CD4-positive, alpha-beta T cell (primary cell): ENCODE measurements around the gene CEPT1. TPM values are rescaled to one million over a fixed set of nuclear protein-coding genes. Genes with fewer than 3 reads are reported as not detected.
A peak's percentile ranks its signal among the peaks of the same experiment; 100 is the strongest.

ENCODE experiments used
- ATAC-seq: fragments of 200-7000 bp; cut with Tn5 transposase; one replicate; pipeline ENCODE4 v1.10.0; 2022; ENCODE audit warnings: mild to moderate bottlenecking; ENCODE audit not compliant: poor library complexity
- CTCF ChIA-PET: fragments of 350-600 bp; sonication (Branson Sonifier 250); formaldehyde crosslinking; loops from one replicate; lab custom pipeline; 2021; ENCODE audit warnings: antibody characterized with exemption, inconsistent platforms; lab: Charles Lee
- POLR2A ChIA-PET: fragments of 350-600 bp; sonication (Branson Sonifier 250); formaldehyde crosslinking; loops from one replicate; lab custom pipeline; 2021; ENCODE audit warnings: antibody characterized with exemption, inconsistent platforms; lab: Charles Lee
- DNase-seq, 14 experiments: peaks; one replicate each; pipeline ENCODE4 v3.0.0-alpha.2; 2013 to 2020; ENCODE audit warnings: mixed read lengths in 2 of 14
- H3K27ac ChIP-seq, 2 donors: one replicate each; pipeline versions ENCODE4 v1.5.1 to v1.7.0; 2013; ENCODE audit warnings: low read length in 2 of 2, low read depth in 1 of 2, mild to moderate bottlenecking in 1 of 2
- H3K27me3 ChIP-seq, 2 experiments: 1 replicate in 1 of 2; 2 replicates in 1 of 2; pipeline versions ENCODE4 v1.6.1 to v1.7.0; 2013; ENCODE audit warnings: low read length in 2 of 2, control low read depth in 1 of 2, mild to moderate bottlenecking in 1 of 2, moderate library complexity in 1 of 2; ENCODE audit not compliant: insufficient read depth in 2 of 2, control insufficient read depth in 1 of 2
- H3K36me3 ChIP-seq: one replicate; pipeline ENCODE4 v1.6.1; 2013; ENCODE audit warnings: low read length, control low read depth; ENCODE audit not compliant: insufficient read depth
- H3K4me1 ChIP-seq: one replicate; pipeline ENCODE4 v1.6.1; 2013; ENCODE audit warnings: low read length, control low read depth; ENCODE audit not compliant: insufficient read depth
- H3K4me3 ChIP-seq: one replicate; pipeline ENCODE4 v1.5.1; 2013; ENCODE audit warnings: mild to moderate bottlenecking, low read length, moderate library complexity
- H3K9me3 ChIP-seq, 2 experiments: 1 replicate in 1 of 2; 2 replicates in 1 of 2; pipeline versions ENCODE4 v1.6.1 to v1.7.0; 2013; ENCODE audit warnings: low read length in 2 of 2, mild to moderate bottlenecking in 2 of 2, control low read depth in 1 of 2, moderate library complexity in 1 of 2; ENCODE audit not compliant: control insufficient read depth in 1 of 2, insufficient read depth in 1 of 2
- H3K27ac Mint-ChIP-seq: one replicate; pipeline ENCODE4 v1.8.0; 2020; ENCODE audit warnings: mixed read lengths
- H3K27me3 Mint-ChIP-seq: one replicate; pipeline ENCODE4 v1.8.0; 2021; ENCODE audit warnings: mixed read lengths
- H3K36me3 Mint-ChIP-seq: one replicate; pipeline ENCODE4 v1.8.0; 2021; ENCODE audit warnings: low read depth, mixed read lengths
- H3K4me1 Mint-ChIP-seq: one replicate; pipeline ENCODE4 v1.8.0; 2021; ENCODE audit warnings: low read depth, mixed read lengths
- H3K4me3 Mint-ChIP-seq: one replicate; pipeline ENCODE4 v1.8.0; 2020; ENCODE audit warnings: mild to moderate bottlenecking, mixed read lengths
- H3K9me3 Mint-ChIP-seq: one replicate; pipeline ENCODE4 v1.8.0; 2020; ENCODE audit warnings: mixed read lengths
- intact Hi-C, 2 experiments: fragments of 100-400 bp; cut with DNase I in 1 of 2; cut with micrococcal nuclease in 1 of 2; formaldehyde crosslinking; loops; one replicate each; pipeline versions ENCODE4 v1.15.1 to v1.9.0; 2023 to 2025; cut with DNase I, micrococcal nuclease
- total RNA-seq, 174 experiments: library from RNA in 2 of 174; stranded (reverse) in 2 of 174; gene quantifications; one replicate each; pipeline ENCODE4 v1.2.3 and lab custom pipeline; 2021 to 2026
- TF ChIP-seq, protein P1 (sequence below): fragments of 200-600 bp; IDR thresholded peaks from one replicate; pipeline ENCODE4 v1.8.0; 2022; ENCODE audit warnings: antibody characterized with exemption, mild to moderate bottlenecking

The CEPT1 gene
- total RNA-seq, 2 experiments from 2014 or later, result 25.0 to 27.2 TPM

- Histone ChIP-seq H3K36me3 (peaks cover 72% of the 10 kb centered on the region), H3K4me1 (peaks cover 5% of the 10 kb centered on the region), H3K27ac (no peak overlapping the region), H3K27me3 (no peaks in the 10 kb centered on the region), H3K4me3 (no peak overlapping the region), H3K9me3 (no peaks in the 10 kb centered on the region)
- Mint-ChIP-seq H3K36me3 (peaks cover 99% of the 10 kb centered on the region), H3K27me3 (no peaks in the 10 kb centered on the region), H3K4me3 (peak overlapping the region; percentile 30), H3K4me1 (peaks cover 89% of the 10 kb centered on the region), H3K27ac (peak overlapping the region; percentile 67), H3K9me3 (no peaks in the 10 kb centered on the region)
- CTCF ChIA-PET, result interaction anchor here (0.9 kb wide), 1 partner anchor 8 kb away, joined by 4 read pairs; no protein-coding TSS in a partner anchor
- ATAC-seq (no peak), DNase-seq (no peak)
- TF ChIP-seq, protein P1, sequence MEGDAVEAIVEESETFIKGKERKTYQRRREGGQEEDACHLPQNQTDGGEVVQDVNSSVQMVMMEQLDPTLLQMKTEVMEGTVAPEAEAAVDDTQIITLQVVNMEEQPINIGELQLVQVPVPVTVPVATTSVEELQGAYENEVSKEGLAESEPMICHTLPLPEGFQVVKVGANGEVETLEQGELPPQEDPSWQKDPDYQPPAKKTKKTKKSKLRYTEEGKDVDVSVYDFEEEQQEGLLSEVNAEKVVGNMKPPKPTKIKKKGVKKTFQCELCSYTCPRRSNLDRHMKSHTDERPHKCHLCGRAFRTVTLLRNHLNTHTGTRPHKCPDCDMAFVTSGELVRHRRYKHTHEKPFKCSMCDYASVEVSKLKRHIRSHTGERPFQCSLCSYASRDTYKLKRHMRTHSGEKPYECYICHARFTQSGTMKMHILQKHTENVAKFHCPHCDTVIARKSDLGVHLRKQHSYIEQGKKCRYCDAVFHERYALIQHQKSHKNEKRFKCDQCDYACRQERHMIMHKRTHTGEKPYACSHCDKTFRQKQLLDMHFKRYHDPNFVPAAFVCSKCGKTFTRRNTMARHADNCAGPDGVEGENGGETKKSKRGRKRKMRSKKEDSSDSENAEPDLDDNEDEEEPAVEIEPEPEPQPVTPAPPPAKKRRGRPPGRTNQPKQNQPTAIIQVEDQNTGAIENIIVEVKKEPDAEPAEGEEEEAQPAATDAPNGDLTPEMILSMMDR, result no peak
- intact Hi-C loops, result no loop called here
- POLR2A ChIA-PET, result no interaction called here
These were observed 11.8 kb downstream of the CEPT1 start for GRCh38 chr1:111151838-111152237.

- H3K27ac Mint-ChIP-seq, result peak overlapping the region; percentile 50
- peak overlapping the region; percentile 38 for H3K4me3 Mint-ChIP-seq
- H3K27me3 Mint-ChIP-seq, result no peaks in the 10 kb centered on the region
- TF ChIP-seq, protein P1, result no peak
- no peaks in the 10 kb centered on the region for H3K9me3 Mint-ChIP-seq
- CTCF ChIA-PET, result interaction anchor here (0.9 kb wide), 1 partner anchor 26 kb away, joined by 3 read pairs; no protein-coding TSS in a partner anchor
- DNase-seq, result no peak
- no peak overlapping the region for H3K27ac ChIP-seq
- POLR2A ChIA-PET, result interaction anchor here (0.6 to 3.0 kb wide), 3 partner anchors 15 to 198 kb away, joined by 4 to 7 read pairs (median 7); partner anchors contain the start of genes CEPT1 and DRAM2
- no peaks in the 10 kb centered on the region for H3K9me3 ChIP-seq
- H3K36me3 ChIP-seq, result peaks cover 66% of the 10 kb centered on the region
- peaks cover 88% of the 10 kb centered on the region for H3K36me3 Mint-ChIP-seq
- H3K4me1 ChIP-seq, result peaks cover 3% of the 10 kb centered on the region
- H3K4me1 Mint-ChIP-seq, result peaks cover 75% of the 10 kb centered on the region
- H3K27me3 ChIP-seq, result no peaks in the 10 kb centered on the region
- no peak overlapping the region for H3K4me3 ChIP-seq
- intact Hi-C loops, result no loop called here
- no peak for ATAC-seq
These were observed 14.3 kb downstream of the CEPT1 start for GRCh38 chr1:111154021-111154999.

GRCh38 chr1:111157431-111157830 is 17.4 kb downstream of the CEPT1 start:
- DNase-seq (no peak), ATAC-seq (no peak)
- TF ChIP-seq, protein P1, result no peak
- no peaks in the 10 kb centered on the region for H3K27me3 Mint-ChIP-seq
- intact Hi-C loops, result loop anchor here in 1 of 2 experiments (5.0 kb wide), 1 partner anchor 140 kb away; no protein-coding TSS in a partner anchor
- Histone ChIP-seq H3K27ac (no peak overlapping the region), H3K9me3 (no peaks in the 10 kb centered on the region), H3K4me1 (no peaks in the 10 kb centered on the region), H3K36me3 (peaks cover 67% of the 10 kb centered on the region), H3K4me3 (no peak overlapping the region), H3K27me3 (no peaks in the 10 kb centered on the region)
- peaks cover 88% of the 10 kb centered on the region for H3K36me3 Mint-ChIP-seq
- H3K4me3 Mint-ChIP-seq, result no peak overlapping the region
- H3K4me1 Mint-ChIP-seq, result peaks cover 56% of the 10 kb centered on the region
- no peaks in the 10 kb centered on the region for H3K9me3 Mint-ChIP-seq
- H3K27ac Mint-ChIP-seq, result no peak overlapping the region
- ChIA-PET CTCF (no interaction called here), POLR2A (interaction anchor here (3.0 kb wide), 1 partner anchor 18 kb away, joined by 7 read pairs; the partner anchor contains the start of genes CEPT1 and DRAM2)
